Epithelial cell of proximal tubule (primary cell): Measurements from ENCODE around the gene ATP6V1A. TPM values are rescaled to one million over a fixed set of nuclear protein-coding genes. Genes with fewer than 3 reads are reported as not detected.

Experiments used
- DNase-seq: peaks from one replicate; pipeline ENCODE4 v3.0.0-alpha.2; 2011; ENCODE audit warnings: low read depth
- H3K4me3 ChIP-seq: 2 replicates; pipeline ENCODE4 v1.5.1; 2011; ENCODE audit warnings: low read depth, mild to moderate bottlenecking, low read length
- CTCF ChIP-seq: conservative IDR thresholded peaks from 2 replicates; pipeline ENCODE4 v1.5.1; 2012; ENCODE audit warnings: low read depth, mild to moderate bottlenecking, low read length
- total RNA-seq: library from RNA; depleted of rRNA; stranded (reverse); fragments of >200 nt; gene quantifications from 2 replicates; pipeline ENCODE4 v1.2.3, GENCODE V29; 2015

ATP6V1A gene
- total RNA-seq, 1 donor from 2014 or later = 42.2 TPM

GRCh38 chr3:113744941-113745755 is 1.7 kb upstream of the ATP6V1A start:
- DNase-seq = peak; percentile 57
- H3K4me3 ChIP-seq = peak overlapping the region; percentile 98
- peak; percentile 70 for TF ChIP-seq CTCF

GRCh38 chr3:113745756-113746547 is 883 bp upstream of the ATP6V1A start, which contains the start of gene NAA50:
Gene NAA50, minus strand, starts transcription at chr3:113746249. Its CDS starts 300 bp downstream, at chr3:113745949.
- no peak for TF ChIP-seq CTCF
- peak within 1 kb of the TSS; percentile 98 for H3K4me3 ChIP-seq
- DNase-seq = peak; percentile 70

DNA sequence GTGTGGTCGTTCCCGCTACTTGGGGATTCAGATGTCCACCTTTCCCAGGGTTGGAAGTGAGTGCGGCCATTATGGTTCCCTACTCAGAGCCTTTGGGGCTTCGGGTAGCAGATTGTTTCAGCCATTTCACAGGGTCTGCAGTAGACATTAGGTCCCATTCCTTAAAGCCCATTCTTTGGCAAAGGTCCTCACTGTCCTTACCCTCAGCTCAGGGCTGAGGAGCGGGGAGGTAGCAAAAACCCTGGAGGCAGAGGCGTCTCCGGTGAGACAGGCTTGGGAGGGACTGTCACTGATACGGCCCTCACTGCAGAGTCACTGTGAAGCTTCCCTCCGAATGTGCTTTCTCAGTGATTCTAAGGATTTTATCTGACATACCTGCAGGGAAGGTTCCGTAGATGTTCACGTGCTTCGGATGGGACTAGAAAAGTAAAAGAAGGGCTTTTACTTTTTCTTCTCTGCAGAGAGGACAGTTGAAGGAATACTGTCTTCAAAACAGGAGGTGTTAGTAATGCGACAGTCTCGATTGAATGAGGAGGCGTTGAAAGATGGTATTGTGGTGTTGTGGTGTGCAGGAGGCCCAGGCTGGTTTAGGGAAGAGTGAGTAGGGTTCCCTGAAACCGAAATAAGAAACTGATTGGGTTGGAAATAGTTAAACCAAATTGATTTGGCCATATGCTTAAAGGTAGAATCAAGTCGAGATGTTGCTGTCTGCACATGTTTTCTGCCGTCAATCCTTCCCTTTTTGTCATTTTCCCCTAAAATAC is 630 bp downstream of the ATP6V1A start:
- TF ChIP-seq CTCF = no peak
- H3K4me3 ChIP-seq = peak overlapping the region; percentile 98
- DNase-seq = no peak

- no peak for TF ChIP-seq CTCF
- no peak for DNase-seq
- no peak overlapping the region for H3K4me3 ChIP-seq
Observed at GRCh38 chr3:113751141-113751540, 4.3 kb downstream of the ATP6V1A start.

GRCh38 chr3:113753376-113753985 is 6.6 kb downstream of the ATP6V1A start:
- TF ChIP-seq CTCF = no peak
- no peak overlapping the region for H3K4me3 ChIP-seq
- no peak for DNase-seq

DNA sequence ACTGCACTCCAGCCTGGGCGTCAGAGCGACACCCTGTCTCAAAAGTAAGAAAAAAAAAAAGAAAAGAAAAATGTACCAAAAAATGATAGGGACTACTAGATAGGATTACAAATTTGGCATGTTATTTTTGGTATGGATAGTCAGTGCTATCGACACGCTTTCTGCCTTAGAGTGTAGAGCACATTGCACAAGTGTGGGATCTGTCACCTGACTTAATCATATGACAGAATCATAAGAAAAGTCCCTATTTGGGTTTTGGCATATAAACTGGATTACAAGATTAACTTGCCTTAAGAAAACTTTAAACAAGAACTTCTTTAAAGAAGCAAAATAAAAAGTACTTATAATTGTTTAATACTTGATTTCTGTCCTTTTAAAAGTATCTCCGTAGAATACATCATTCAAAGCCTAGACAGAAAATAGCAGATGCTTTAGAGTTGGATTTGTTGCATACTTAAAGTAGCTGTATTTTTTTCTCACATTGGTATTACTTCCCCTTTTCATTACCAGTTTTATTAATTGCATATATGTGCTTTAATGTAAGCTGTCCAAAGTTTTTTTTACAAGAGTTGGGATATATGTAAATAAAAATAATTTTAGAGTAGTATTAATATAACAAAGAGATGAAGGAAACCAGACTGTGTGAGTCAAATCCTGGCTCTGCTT is 7.8 kb downstream of the ATP6V1A start:
- TF ChIP-seq CTCF = no peak
- no peak for DNase-seq

More for the DNA sequence above, 7.8 kb downstream of the ATP6V1A start:
- H3K4me3 ChIP-seq = no peak overlapping the region
